Natural killer cell (primary cell): ENCODE results near the gene BRD4. TPM values are rescaled to one million over a fixed set of nuclear protein-coding genes. Genes with fewer than 3 reads are reported as not detected.

Experiments used
- ATAC-seq, 3 donors: fragments of 150-1000 bp in 2 of 3; fragments of 200-7000 bp in 1 of 3; cut with Tn5 transposase; 1 replicate in 1 of 3; 2 replicates in 2 of 3; pipeline ENCODE4 v1.10.0; 2021; ENCODE audit warnings: mild to moderate bottlenecking in 2 of 3, moderate library complexity in 2 of 3
- DNase-seq, 2 donors: peaks; one replicate each; pipeline versions ENCODE4 v3.0.0 to v3.0.0-alpha.2; 2013 to 2021; ENCODE audit warnings: mixed read lengths in 1 of 2
- H3K27ac ChIP-seq: one replicate; pipeline ENCODE4 v1.5.1; 2013; ENCODE audit warnings: mild to moderate bottlenecking, low read length
- H3K27me3 ChIP-seq: one replicate; pipeline ENCODE4 v1.6.1; 2013; ENCODE audit warnings: low read length; ENCODE audit not compliant: control insufficient read depth, insufficient read depth
- H3K36me3 ChIP-seq: one replicate; pipeline ENCODE4 v1.6.1; 2013; ENCODE audit warnings: low read length; ENCODE audit not compliant: control insufficient read depth, insufficient read depth
- H3K4me1 ChIP-seq: one replicate; pipeline ENCODE4 v1.6.1; 2013; ENCODE audit warnings: low read length; ENCODE audit not compliant: control insufficient read depth, insufficient read depth
- H3K4me3 ChIP-seq: one replicate; pipeline ENCODE4 v1.5.1; 2013; ENCODE audit warnings: low read length
- H3K9me3 ChIP-seq: one replicate; pipeline ENCODE4 v1.6.1; 2013; ENCODE audit warnings: low read length; ENCODE audit not compliant: control insufficient read depth, insufficient read depth
- H3K27ac Mint-ChIP-seq, 2 donors: one replicate each; pipeline ENCODE4 v1.8.0; 2022; ENCODE audit warnings: mild to moderate bottlenecking in 2 of 2, mixed read lengths in 2 of 2, moderate library complexity in 1 of 2
- H3K27me3 Mint-ChIP-seq, 2 donors: one replicate each; pipeline ENCODE4 v1.8.0; 2022; ENCODE audit warnings: low read depth in 2 of 2, mixed read lengths in 2 of 2
- H3K36me3 Mint-ChIP-seq: one replicate; pipeline ENCODE4 v1.8.0; 2022; ENCODE audit warnings: mixed read lengths
- H3K4me1 Mint-ChIP-seq, 2 donors: one replicate each; pipeline ENCODE4 v1.8.0; 2022; ENCODE audit warnings: mixed read lengths in 2 of 2
- H3K4me3 Mint-ChIP-seq: one replicate; pipeline ENCODE4 v1.8.0; 2022; ENCODE audit warnings: mild to moderate bottlenecking, moderate library complexity, mixed read lengths
- H3K9me3 Mint-ChIP-seq, 2 donors: one replicate each; pipeline ENCODE4 v1.8.0; 2022; ENCODE audit warnings: mixed read lengths in 2 of 2
- CTCF ChIP-seq: fragments of 200-600 bp; IDR thresholded peaks from one replicate; pipeline ENCODE4 v1.8.0; 2022; ENCODE audit warnings: antibody characterized with exemption
- WGBS: methylation state at CpG from one replicate; pipeline ENCODE4 v1.1.7; 2013; ENCODE audit warnings: missing lambda C conversion rate; ENCODE audit not compliant: insufficient coverage; 5-methylcytosine and 5-hydroxymethylcytosine counted together
- intact Hi-C: fragments of 100-400 bp; cut with micrococcal nuclease; formaldehyde crosslinking; loops from one replicate; pipeline ENCODE4 v1.14.2; 2022
- total RNA-seq, 4 donors: library from RNA; stranded (reverse); fragments of 120-200 nt in 1 of 4; gene quantifications; one replicate each; pipeline versions ENCODE4 v1.2.3 to v1.2.4, GENCODE V29; 2013 to 2022

The BRD4 gene
- total RNA-seq, 3 donors from 2014 or later (not counting 1 experiment from before 2014, with no cell fraction given): 91.9 to 116 (median 98.3) TPM

GRCh38 chr19:15374796-15375440 is 42.6 kb upstream of the BRD4 start:
- H3K4me1 ChIP-seq: peaks cover 28% of the 10 kb centered on the region
- H3K27me3 ChIP-seq: no peaks in the 10 kb centered on the region
- WGBS: 89% methylated on average over 24 of the region's 24 CpGs
- H3K27ac ChIP-seq: no peak overlapping the region
- H3K27me3 Mint-ChIP-seq: no peaks in the 10 kb centered on the region
- H3K36me3 ChIP-seq: peaks cover 43% of the 10 kb centered on the region
- intact Hi-C loops: loop anchor here (5.0 kb wide), 1 partner anchor 83 kb away; no protein-coding TSS in a partner anchor
- ATAC-seq (no peak), DNase-seq (no peak)
- H3K4me3 Mint-ChIP-seq: no peak overlapping the region
- no peak overlapping the region for H3K27ac Mint-ChIP-seq
- no peaks in the 10 kb centered on the region for H3K9me3 ChIP-seq
- peaks cover 20 to 33% of the 10 kb centered on the region in 2 donors for H3K4me1 Mint-ChIP-seq
- no peaks in the 10 kb centered on the region for H3K9me3 Mint-ChIP-seq
- H3K36me3 Mint-ChIP-seq: no peaks in the 10 kb centered on the region
- H3K4me3 ChIP-seq: no peak overlapping the region
- TF ChIP-seq CTCF: no peak

GRCh38 chr19:15374105-15374651 is 41.8 kb upstream of the BRD4 start:
- intact Hi-C loops: no loop called here
- no peaks in the 10 kb centered on the region for H3K27me3 ChIP-seq
- no peak overlapping the region for H3K27ac ChIP-seq
- H3K36me3 ChIP-seq: peaks cover 50% of the 10 kb centered on the region
- Mint-ChIP-seq H3K4me3 (no peak overlapping the region), H3K9me3 (no peaks in the 10 kb centered on the region), H3K4me1 (peaks cover 20 to 33% of the 10 kb centered on the region in 2 donors), H3K27me3 (no peaks in the 10 kb centered on the region), H3K27ac (no peak overlapping the region), H3K36me3 (no peaks in the 10 kb centered on the region)
- no peaks in the 10 kb centered on the region for H3K9me3 ChIP-seq
- peaks cover 28% of the 10 kb centered on the region for H3K4me1 ChIP-seq
- TF ChIP-seq CTCF: no peak
- DNase-seq (no peak), ATAC-seq (no peak)
- WGBS: 91% methylated on average over 21 of the region's 21 CpGs
- H3K4me3 ChIP-seq: no peak overlapping the region

GRCh38 chr19:15373644-15374043 is 41.3 kb upstream of the BRD4 start:
- no peak for TF ChIP-seq CTCF
- H3K27ac Mint-ChIP-seq: no peak overlapping the region
- no peak for ATAC-seq
- WGBS: 96% methylated on average over 22 of the region's 22 CpGs
- Histone ChIP-seq H3K4me1 (peaks cover 26% of the 10 kb centered on the region), H3K4me3 (no peak overlapping the region), H3K27ac (no peak overlapping the region), H3K27me3 (no peaks in the 10 kb centered on the region), H3K36me3 (peaks cover 56% of the 10 kb centered on the region), H3K9me3 (no peaks in the 10 kb centered on the region)
- no peaks in the 10 kb centered on the region for H3K27me3 Mint-ChIP-seq
- DNase-seq: no peak
- H3K4me1 Mint-ChIP-seq: peaks cover 19 to 34% of the 10 kb centered on the region in 2 donors
- H3K9me3 Mint-ChIP-seq: no peaks in the 10 kb centered on the region
- no peaks in the 10 kb centered on the region for H3K36me3 Mint-ChIP-seq
- intact Hi-C loops: no loop called here
- no peak overlapping the region for H3K4me3 Mint-ChIP-seq
